GM19467 (cell line): Measurements from ENCODE around the gene INS.

Experiments used
- ATAC-seq: cut with Tn5 transposase; IDR thresholded peaks from one replicate; pipeline ENCODE4 v1.9.1; 2021; ENCODE audit warnings: mild to moderate bottlenecking, moderate library complexity; ENCODE audit not compliant: unreplicated experiment

Gene INS

GRCh38 chr11:2122907-2123627 is 37.9 kb downstream of the INS start:
- ATAC-seq, result no peak

GRCh38 chr11:2122222-2122906 is 38.6 kb downstream of the INS start:
- ATAC-seq, result no peak

- ATAC-seq, result no peak
These were observed 39.5 kb downstream of the INS start for GRCh38 chr11:2121227-2122130.

GRCh38 chr11:2120359-2121100 is 40.5 kb downstream of the INS start:
- no peak for ATAC-seq

- no peak for ATAC-seq
These were observed 42.3 kb downstream of the INS start for GRCh38 chr11:2118677-2119076.

GRCh38 chr11:2116680-2117079 is 44.3 kb downstream of the INS start:
- ATAC-seq, result no peak

GRCh38 chr11:2115308-2115707 is 45.7 kb downstream of the INS start:
- no peak for ATAC-seq

GRCh38 chr11:2114430-2115241 is 46.4 kb downstream of the INS start:
- ATAC-seq, result no peak

GRCh38 chr11:2113776-2114175 is 47.2 kb downstream of the INS start:
- ATAC-seq, result no peak

GRCh38 chr11:2110521-2110920 is 50.5 kb downstream of the INS start:
- no peak for ATAC-seq
